HG02870 (cell line): ENCODE data around the gene SENP5.
"Not testable (repeated sequence)": the region's sequence is repeated elsewhere in the genome, so short reads cannot be mapped to it uniquely, and the experiment has no call there.

ENCODE experiments used
- ATAC-seq: cut with Tn5 transposase; IDR thresholded peaks from one replicate; pipeline ENCODE4 v1.9.1; 2021; ENCODE audit warnings: mild to moderate bottlenecking, moderate library complexity; ENCODE audit not compliant: unreplicated experiment

Gene SENP5, protein sequence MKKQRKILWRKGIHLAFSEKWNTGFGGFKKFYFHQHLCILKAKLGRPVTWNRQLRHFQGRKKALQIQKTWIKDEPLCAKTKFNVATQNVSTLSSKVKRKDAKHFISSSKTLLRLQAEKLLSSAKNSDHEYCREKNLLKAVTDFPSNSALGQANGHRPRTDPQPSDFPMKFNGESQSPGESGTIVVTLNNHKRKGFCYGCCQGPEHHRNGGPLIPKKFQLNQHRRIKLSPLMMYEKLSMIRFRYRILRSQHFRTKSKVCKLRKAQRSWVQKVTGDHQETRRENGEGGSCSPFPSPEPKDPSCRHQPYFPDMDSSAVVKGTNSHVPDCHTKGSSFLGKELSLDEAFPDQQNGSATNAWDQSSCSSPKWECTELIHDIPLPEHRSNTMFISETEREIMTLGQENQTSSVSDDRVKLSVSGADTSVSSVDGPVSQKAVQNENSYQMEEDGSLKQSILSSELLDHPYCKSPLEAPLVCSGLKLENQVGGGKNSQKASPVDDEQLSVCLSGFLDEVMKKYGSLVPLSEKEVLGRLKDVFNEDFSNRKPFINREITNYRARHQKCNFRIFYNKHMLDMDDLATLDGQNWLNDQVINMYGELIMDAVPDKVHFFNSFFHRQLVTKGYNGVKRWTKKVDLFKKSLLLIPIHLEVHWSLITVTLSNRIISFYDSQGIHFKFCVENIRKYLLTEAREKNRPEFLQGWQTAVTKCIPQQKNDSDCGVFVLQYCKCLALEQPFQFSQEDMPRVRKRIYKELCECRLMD

GRCh38 chr3:196867507-196868296, at the start of gene SENP5:
SENP5 (plus strand) TSS chr3:196867920; CDS start chr3:196885182, 17,262 bp downstream.
- ATAC-seq: peak; percentile 72

GRCh38 chr3:196821806-196822355, 45.8 kb upstream of the SENP5 start:
- no peak for ATAC-seq

GRCh38 chr3:196829651-196830050, 38.1 kb upstream of the SENP5 start:
- ATAC-seq: not testable (repeated sequence)

DNA sequence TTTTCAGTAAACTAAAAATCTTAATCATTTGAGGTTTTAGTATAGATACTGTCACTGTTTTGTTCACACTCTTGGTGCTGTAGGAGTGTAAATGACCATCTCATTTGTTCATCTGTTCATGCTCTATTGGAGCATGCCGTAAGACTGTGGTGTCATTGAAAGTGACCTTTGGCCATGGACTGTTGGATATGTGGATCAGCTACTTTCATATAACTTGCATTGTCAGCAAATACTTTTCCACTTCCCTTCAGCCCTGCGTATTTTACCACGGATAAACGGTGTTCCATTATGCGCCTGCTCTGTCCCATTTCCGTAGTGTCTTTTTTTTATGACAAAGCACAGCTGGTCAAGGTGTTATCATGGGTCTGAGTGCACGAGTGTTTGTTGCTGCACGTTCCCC, 32.6 kb upstream of the SENP5 start:
- no peak for ATAC-seq

DNA sequence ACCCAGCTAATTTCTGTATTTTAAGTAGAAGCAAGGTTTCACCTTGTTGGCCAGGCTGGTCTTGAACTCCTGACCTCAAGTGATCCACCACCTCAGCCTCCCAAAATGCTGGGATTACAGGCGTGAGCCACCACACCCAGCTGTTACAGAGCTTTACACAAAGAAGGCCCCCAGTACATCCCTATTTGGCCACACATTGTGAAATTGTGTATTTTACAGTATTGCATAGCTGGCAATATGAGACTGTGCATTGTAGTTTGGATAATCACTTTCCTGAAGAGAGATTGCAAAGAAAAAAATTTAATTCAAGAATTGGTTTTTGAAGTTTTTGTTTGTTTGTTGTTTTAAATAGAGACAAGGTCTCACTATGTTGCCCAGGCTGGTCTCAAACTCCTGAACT, 31.1 kb upstream of the SENP5 start:
- ATAC-seq: not testable (repeated sequence)

GRCh38 chr3:196837819-196838420, 29.8 kb upstream of the SENP5 start:
- ATAC-seq: no peak

DNA sequence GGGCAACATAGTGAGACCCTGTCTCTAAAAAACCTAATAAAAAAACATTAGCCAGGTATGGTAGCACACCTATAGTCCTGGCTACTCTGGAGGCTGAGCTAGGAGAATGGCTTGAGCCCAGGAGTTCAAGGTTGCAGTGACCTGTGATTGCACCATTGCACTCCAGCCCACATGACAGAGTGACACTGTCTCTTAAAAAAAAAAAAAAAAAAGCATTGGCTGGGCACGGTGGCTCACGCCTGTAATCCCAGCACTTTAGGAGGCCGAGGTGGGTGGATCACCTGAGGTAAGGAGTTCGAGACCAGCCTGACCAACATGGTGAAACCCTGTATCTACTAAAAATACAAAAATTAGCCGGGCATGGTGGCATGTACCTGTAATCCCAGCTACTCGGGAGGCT, 28.4 kb upstream of the SENP5 start:
- ATAC-seq: not testable (repeated sequence)

GRCh38 chr3:196842567-196843434, 24.9 kb upstream of the SENP5 start:
- ATAC-seq: no peak

DNA sequence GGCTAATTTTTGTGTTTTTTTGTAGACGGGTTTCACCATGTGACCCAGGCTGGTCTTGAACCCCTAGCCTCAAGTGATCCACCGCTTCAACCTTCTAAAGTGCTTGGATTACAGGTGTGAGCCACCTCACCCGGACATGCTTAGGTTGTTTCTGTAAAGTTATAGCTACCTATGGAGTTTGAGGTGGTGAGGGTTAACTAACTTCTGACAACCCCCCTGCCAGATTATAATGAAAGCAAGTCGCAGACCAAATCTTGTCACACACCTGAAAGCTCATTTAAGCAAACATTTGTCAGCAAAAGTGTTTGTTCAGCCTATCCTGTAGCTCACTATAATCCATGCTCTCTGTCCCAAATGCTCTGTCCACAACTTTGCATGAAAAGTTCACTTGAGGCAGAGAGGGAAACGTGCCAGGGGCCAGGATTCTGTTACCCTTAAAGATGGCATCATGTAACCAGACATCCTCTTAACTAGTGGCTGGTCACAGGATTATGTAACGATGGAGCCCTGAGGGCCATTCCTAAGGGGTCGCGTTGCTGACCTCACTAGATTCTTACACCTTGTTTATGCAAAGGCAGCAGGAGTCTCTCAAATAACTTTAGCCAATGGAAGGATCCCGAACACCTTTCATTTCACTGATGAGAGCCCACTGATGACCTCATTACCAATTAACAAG, 24.1 kb upstream of the SENP5 start:
- no peak for ATAC-seq

GRCh38 chr3:196844235-196845219, 23.2 kb upstream of the SENP5 start:
- ATAC-seq: not testable (repeated sequence)

GRCh38 chr3:196848375-196848774, 19.3 kb upstream of the SENP5 start:
- ATAC-seq: not testable (repeated sequence)

DNA sequence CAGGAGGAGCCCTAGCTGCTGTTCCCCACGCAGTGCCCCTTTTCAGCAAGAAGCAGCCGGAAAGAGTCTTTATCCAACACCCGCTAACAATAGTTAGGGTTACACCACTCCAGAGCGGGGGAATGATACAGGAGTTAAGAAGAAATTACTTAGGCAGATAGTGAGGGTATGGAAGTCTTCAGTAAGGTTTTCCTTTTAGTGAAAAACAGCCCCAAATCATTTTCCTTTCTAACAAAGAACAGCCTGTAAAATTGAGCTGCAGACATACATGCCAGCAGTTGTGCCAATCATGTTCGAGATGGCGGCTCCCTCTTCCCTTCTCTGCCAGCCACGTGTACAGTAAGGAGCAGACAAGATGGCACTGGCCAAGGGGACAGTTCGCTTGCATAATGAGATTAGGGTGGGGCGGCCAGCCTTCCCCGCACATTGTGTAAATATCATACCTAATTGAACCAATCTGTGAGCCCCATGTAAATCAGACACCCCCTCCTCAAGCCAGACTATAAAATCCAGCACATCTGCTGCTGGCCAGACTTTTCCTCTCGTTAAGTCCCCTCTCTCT, 18.5 kb upstream of the SENP5 start:
- no peak for ATAC-seq

- ATAC-seq: not testable (repeated sequence)
Measured at GRCh38 chr3:196863000-196863399, 4.7 kb upstream of the SENP5 start.

- no peak for ATAC-seq
Measured at GRCh38 chr3:196867155-196867506, 589 bp upstream of the SENP5 start.

- peak; percentile 25 for ATAC-seq
Measured at GRCh38 chr3:196868297-196868661, 559 bp downstream of the SENP5 start.

DNA sequence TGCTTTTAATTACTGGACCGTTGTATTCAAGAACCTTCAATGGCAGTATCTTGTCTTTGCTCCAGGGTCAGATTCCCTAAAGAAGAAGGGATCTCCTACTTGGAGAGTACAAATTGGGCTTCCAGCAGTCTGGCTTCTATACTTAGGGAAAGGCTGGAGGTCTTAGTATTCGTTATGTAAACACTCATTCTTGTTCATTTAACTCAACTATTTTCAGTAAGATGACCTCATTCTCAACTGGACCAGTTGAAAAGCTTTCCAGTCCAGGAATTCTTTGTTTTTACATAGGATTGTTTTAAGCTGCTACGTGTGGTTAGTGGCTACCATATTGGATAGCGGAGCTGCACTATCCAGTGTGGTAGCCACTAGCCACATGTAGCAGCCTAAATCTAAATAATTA, 4.6 kb downstream of the SENP5 start:
- no peak for ATAC-seq

GRCh38 chr3:196874511-196875094, 6.9 kb downstream of the SENP5 start:
- ATAC-seq: not testable (repeated sequence)
